Astrocyte (in vitro differentiated cells and primary cell): ENCODE results near the gene TMEM201. TPM values are rescaled to one million over a fixed set of nuclear protein-coding genes. Genes with fewer than 3 reads are reported as not detected.

Experiments used
- DNase-seq: peaks from one replicate; pipeline ENCODE4 v3.0.0-alpha.2; 2010; ENCODE audit warnings: low read depth
- FAIRE-seq: peaks from 2 replicates; lab custom pipeline; 2011; peaks lifted over from hg19 to GRCh38; lab: Jason Lieb, UNC
- H2AFZ ChIP-seq: 2 replicates; pipeline ENCODE4 v1.6.0; 2012; ENCODE audit warnings: low read depth, low read length, inconsistent platforms
- H3K27ac ChIP-seq: 2 replicates; pipeline ENCODE4 v1.5.1; 2011; ENCODE audit warnings: low read depth, low read length, inconsistent platforms
- H3K27me3 ChIP-seq: 2 replicates; pipeline ENCODE4 v1.6.0; 2011; ENCODE audit warnings: low read length, inconsistent platforms; ENCODE audit not compliant: insufficient read depth
- H3K36me3 ChIP-seq: 2 replicates; pipeline ENCODE4 v1.5.1; 2011; ENCODE audit warnings: low read length, inconsistent platforms; ENCODE audit not compliant: insufficient read depth
- H3K4me1 ChIP-seq: 2 replicates; pipeline ENCODE4 v1.5.1; 2011; ENCODE audit warnings: low read length, inconsistent platforms; ENCODE audit not compliant: insufficient read depth
- H3K4me2 ChIP-seq: 2 replicates; pipeline ENCODE4 v1.6.0; 2012; ENCODE audit warnings: low read length, inconsistent platforms
- H3K4me3 ChIP-seq: 2 replicates; pipeline ENCODE4 v1.5.1; 2011; ENCODE audit warnings: low read depth, mild to moderate bottlenecking, low read length, inconsistent platforms; ENCODE audit not compliant: insufficient read depth
- H3K79me2 ChIP-seq: 2 replicates; pipeline ENCODE4 v1.6.0; 2012; ENCODE audit warnings: mild to moderate bottlenecking, low read length, inconsistent platforms; ENCODE audit not compliant: insufficient read depth
- H3K9ac ChIP-seq: 2 replicates; pipeline ENCODE4 v1.6.0; 2012; ENCODE audit warnings: mild to moderate bottlenecking, low read length, inconsistent platforms
- H3K9me3 ChIP-seq: 2 replicates; pipeline ENCODE4 v1.5.1; 2012; ENCODE audit warnings: low read depth, mild to moderate bottlenecking, low read length, inconsistent platforms; ENCODE audit not compliant: insufficient read depth
- H4K20me1 ChIP-seq: 2 replicates; pipeline ENCODE4 v1.6.0; 2012; ENCODE audit warnings: low read length, inconsistent platforms; ENCODE audit not compliant: insufficient read depth
- H3K27ac Mint-ChIP-seq: one replicate; pipeline ENCODE4 v1.8.0; 2021; ENCODE audit warnings: mild to moderate bottlenecking, mixed read lengths; ENCODE audit not compliant: unreplicated experiment
- H3K27me3 Mint-ChIP-seq: one replicate; pipeline ENCODE4 v1.8.0; 2021; ENCODE audit warnings: low read depth, mixed read lengths; ENCODE audit not compliant: unreplicated experiment
- H3K36me3 Mint-ChIP-seq: one replicate; pipeline ENCODE4 v1.8.0; 2021; ENCODE audit warnings: low read depth, mixed read lengths; ENCODE audit not compliant: unreplicated experiment
- H3K4me1 Mint-ChIP-seq: one replicate; pipeline ENCODE4 v1.8.0; 2021; ENCODE audit warnings: low read depth, mixed read lengths; ENCODE audit not compliant: unreplicated experiment
- H3K4me3 Mint-ChIP-seq: one replicate; pipeline ENCODE4 v1.8.0; 2021; ENCODE audit warnings: mild to moderate bottlenecking, moderate library complexity, mixed read lengths; ENCODE audit not compliant: unreplicated experiment
- H3K9me3 Mint-ChIP-seq: one replicate; pipeline ENCODE4 v1.8.0; 2021; ENCODE audit warnings: mild to moderate bottlenecking, mixed read lengths; ENCODE audit not compliant: unreplicated experiment
- CTCF ChIP-seq: IDR thresholded peaks from 2 replicates; pipeline ENCODE4 v1.5.1; 2011; ENCODE audit warnings: low read depth, mild to moderate bottlenecking, inconsistent platforms, low read length, moderate library complexity; ENCODE audit not compliant: insufficient read depth
- EZH2 ChIP-seq: IDR thresholded peaks from 2 replicates; pipeline ENCODE4 v1.6.1; 2012; ENCODE audit warnings: mild to moderate bottlenecking, low read length, inconsistent platforms; ENCODE audit not compliant: insufficient read depth
- total RNA-seq: library from RNA; stranded (reverse); gene quantifications from 2 replicates; pipeline ENCODE4 v1.2.1, GENCODE V29; 2021

The TMEM201 gene
- total RNA-seq, 1 donor from 2014 or later: 10.0 TPM

- FAIRE-seq (no peak), DNase-seq (no peak)
- no peaks in the 10 kb centered on the region for H3K79me2 ChIP-seq
Measured at GRCh38 chr1:9629445-9630201, 40.9 kb downstream of the TMEM201 start.

GRCh38 chr1:9630331-9631111 lies 41.8 kb downstream of the TMEM201 start:
- H3K4me1 Mint-ChIP-seq: peaks cover 4% of the 10 kb centered on the region
- H4K20me1 ChIP-seq: no peaks in the 10 kb centered on the region
- H3K4me1 ChIP-seq: peaks cover 5% of the 10 kb centered on the region
- peaks cover 4% of the 10 kb centered on the region for H3K36me3 Mint-ChIP-seq
- no peaks in the 10 kb centered on the region for H3K36me3 ChIP-seq
- H3K27me3 Mint-ChIP-seq: peaks cover 30% of the 10 kb centered on the region
- FAIRE-seq (no peak), DNase-seq (no peak)
- TF ChIP-seq EZH2 (no peak), CTCF (no peak)
- no peak overlapping the region for H3K4me3 Mint-ChIP-seq
- H3K27me3 ChIP-seq: no peaks in the 10 kb centered on the region
- no peak overlapping the region for H3K4me2 ChIP-seq
- no peak overlapping the region for H3K27ac ChIP-seq
- no peak overlapping the region for H3K4me3 ChIP-seq
- H3K9ac ChIP-seq: no peak overlapping the region
- H3K79me2 ChIP-seq: no peaks in the 10 kb centered on the region
- H3K27ac Mint-ChIP-seq: no peak overlapping the region
- H2AFZ ChIP-seq: no peak overlapping the region
- H3K9me3 ChIP-seq: no peaks in the 10 kb centered on the region
- H3K9me3 Mint-ChIP-seq: peaks cover 8% of the 10 kb centered on the region

More at GRCh38 chr1:9629445-9630201, 40.9 kb downstream of the TMEM201 start:
- Histone ChIP-seq H3K4me2 (no peak overlapping the region), H3K27me3 (no peaks in the 10 kb centered on the region), H3K36me3 (no peaks in the 10 kb centered on the region), H4K20me1 (no peaks in the 10 kb centered on the region), H3K9me3 (no peaks in the 10 kb centered on the region), H3K4me1 (peaks cover 5% of the 10 kb centered on the region), H3K9ac (no peak overlapping the region), H2AFZ (no peak overlapping the region), H3K4me3 (no peak overlapping the region), H3K27ac (no peak overlapping the region)
- Mint-ChIP-seq H3K9me3 (peaks cover 2% of the 10 kb centered on the region), H3K4me3 (no peak overlapping the region), H3K27me3 (peaks cover 25% of the 10 kb centered on the region), H3K4me1 (peaks cover 4% of the 10 kb centered on the region), H3K36me3 (peaks cover 2% of the 10 kb centered on the region), H3K27ac (no peak overlapping the region)
- TF ChIP-seq EZH2 (no peak), CTCF (no peak)
